K562 (cell line): ENCODE data around the gene TBC1D2B. TPM values are rescaled to one million over a fixed set of nuclear protein-coding genes. Genes with fewer than 3 reads are reported as not detected.

Experiments
- ATAC-seq: fragments of 200-7000 bp; cut with Tn5 transposase; 3 replicates; pipeline ENCODE4 v1.9.1; 2020; ENCODE audit warnings: moderate library complexity
- BruUV-seq: library from RNA; stranded (reverse); fragments of 400-500 nt; replicated peaks from 2 replicates; lab custom pipeline; 2021; lab: Mats Ljungman, UMichigan
- CTCF ChIA-PET: fragments of 300-600 bp; formaldehyde crosslinking; extraction: SDS; loops from one replicate; lab custom pipeline; 2021; ENCODE audit warnings: low intra/inter-chr PET ratio; lab: Yijun Ruan, JAX
- POLR2A ChIA-PET: fragments of 300-600, 350-650 bp; sonication (Branson Sonifier 250); formaldehyde crosslinking; extraction: SDS; loops from one replicate; lab custom pipeline; 2021; ENCODE audit warnings: antibody characterized with exemption, inconsistent platforms; lab: Yijun Ruan, JAX
- DNase-seq, 4 experiments: peaks; one replicate each; pipeline versions ENCODE4 v3.0.0 to v3.0.0-alpha.2; 2011 to 2018; ENCODE audit warnings: low spot score in 3 of 4, mixed read lengths in 3 of 4; ENCODE audit errors: extremely low read depth in 1 of 4
- FAIRE-seq: peaks from 2 replicates; lab custom pipeline; 2011; peaks lifted over from hg19 to GRCh38; lab: Jason Lieb, UNC
- H2AFZ ChIP-seq: 2 replicates; pipeline ENCODE4 v1.6.0; 2011; ENCODE audit warnings: low read depth, low read length, control low read depth, inconsistent platforms
- H3K27ac ChIP-seq: fragments of 200-600 bp; 3 replicates; pipeline ENCODE4 v1.8.0; 2011; ENCODE audit warnings: low read depth, mild to moderate bottlenecking, control low read depth, inconsistent platforms, low read length, moderate library complexity, mixed read lengths; ENCODE audit errors: extremely low read depth
- H3K27me3 ChIP-seq, 2 experiments: fragments of 300-600 bp in 1 of 2; 2 replicates in 1 of 2; 3 replicates in 1 of 2; pipeline versions ENCODE4 v1.6.0 to v1.8.0; 2011; ENCODE audit warnings: inconsistent platforms in 2 of 2, low read length in 2 of 2, mild to moderate bottlenecking in 1 of 2, mixed read lengths in 1 of 2, moderate library complexity in 1 of 2; ENCODE audit not compliant: control insufficient read depth in 2 of 2, insufficient read depth in 2 of 2
- H3K36me3 ChIP-seq: fragments of 300-600 bp; 3 replicates; pipeline ENCODE4 v1.8.0; 2011; ENCODE audit warnings: mild to moderate bottlenecking, low read length, inconsistent platforms; ENCODE audit not compliant: control insufficient read depth, insufficient read depth
- H3K4me1 ChIP-seq, 2 experiments: fragments of 200-600 bp in 1 of 2; replicated peaks in 1 of 2; 2 replicates in 1 of 2; 3 replicates in 1 of 2; pipeline versions ENCODE4 v1.5.1 to v1.8.0; 2011; ENCODE audit warnings: inconsistent platforms in 2 of 2, low read length in 2 of 2, mild to moderate bottlenecking in 1 of 2, mixed read lengths in 1 of 2, moderate library complexity in 1 of 2; ENCODE audit not compliant: control insufficient read depth in 2 of 2, insufficient read depth in 2 of 2
- H3K4me2 ChIP-seq: 2 replicates; pipeline ENCODE4 v1.6.1; 2011; ENCODE audit warnings: low read length, control low read depth, inconsistent platforms, mixed read lengths; ENCODE audit not compliant: insufficient read depth
- H3K4me3 ChIP-seq: fragments of 200-600 bp; sonication (generic), shearing (Covaris generic); 2 replicates; pipeline ENCODE4 v1.5.1; 2016; ENCODE audit warnings: control low read depth, inconsistent platforms
- H3K79me2 ChIP-seq: fragments of 200-600 bp; 3 replicates; pipeline ENCODE4 v1.8.0; 2011; ENCODE audit warnings: low read length, inconsistent platforms; ENCODE audit not compliant: control insufficient read depth, insufficient read depth
- H3K9ac ChIP-seq, 2 experiments: 2 replicates each; pipeline versions ENCODE4 v1.6.0 to v1.6.1; 2011; ENCODE audit warnings: low read depth in 2 of 2, low read length in 2 of 2, control low read depth in 1 of 2, inconsistent platforms in 1 of 2, mild to moderate bottlenecking in 1 of 2, mixed read lengths in 1 of 2; ENCODE audit not compliant: insufficient read depth in 1 of 2
- H3K9me1 ChIP-seq: one replicate; pipeline ENCODE4 v1.6.0; 2011; ENCODE audit warnings: inconsistent platforms, mild to moderate bottlenecking, low read length, moderate library complexity; ENCODE audit not compliant: control insufficient read depth, insufficient read depth
- H3K9me3 ChIP-seq: replicated peaks from 2 replicates; pipeline ENCODE4 v1.5.1; 2011; ENCODE audit warnings: low read depth, low read length, inconsistent platforms; ENCODE audit not compliant: control insufficient read depth, insufficient read depth
- H4K20me1 ChIP-seq: replicated peaks from 2 replicates; pipeline ENCODE4 v1.6.1; 2011; ENCODE audit warnings: low read length, inconsistent platforms, mixed read lengths; ENCODE audit not compliant: control insufficient read depth, insufficient read depth
- ADNP ChIP-seq: fragments of 200-800 bp; sonication (Bioruptor generic); IDR thresholded peaks from 2 replicates; pipeline ENCODE4 v1.6.1; 2016; ENCODE audit warnings: missing genetic modification characterization, missing compliant biosample characterization
- CEBPB ChIP-seq: fragments of 450-650 bp; IDR thresholded peaks from 2 replicates; pipeline ENCODE4 v1.6.1; 2016; ENCODE audit warnings: missing genetic modification characterization, missing compliant biosample characterization
- NR4A1 ChIP-seq, 2 experiments: fragments of 250-450 bp in 1 of 2; fragments of 450-650 bp in 1 of 2; sonication (Bioruptor Pico) in 1 of 2; IDR thresholded peaks; 2 replicates each; pipeline versions ENCODE4 v1.4.0 to v1.6.1; 2016 to 2020; ENCODE audit warnings: mild to moderate bottlenecking in 2 of 2, missing compliant biosample characterization in 1 of 2, missing genetic modification characterization in 1 of 2, moderate library complexity in 1 of 2
- PHF8 ChIP-seq: fragments of 200-600 bp; sonication (generic); IDR thresholded peaks from 2 replicates; pipeline ENCODE4 v1.6.1; 2012; ENCODE audit warnings: mixed run types, mild to moderate bottlenecking, inconsistent platforms, low read length, moderate library complexity, borderline replicate concordance
- POLR2AphosphoS2 ChIP-seq: IDR thresholded peaks from 2 replicates; pipeline ENCODE4 v1.6.1; 2012; ENCODE audit warnings: low read length, improper control_type of control experiment
- SMARCA5 ChIP-seq: fragments of 450-650 bp; IDR thresholded peaks from 2 replicates; pipeline ENCODE4 v1.6.1; 2016
- TGIF2 ChIP-seq: sonication (generic); formaldehyde crosslinking; IDR thresholded peaks from 2 replicates; pipeline ENCODE4 v1.8.1; 2022; ENCODE audit warnings: mild to moderate bottlenecking, missing genetic modification reagents, moderate library complexity
- ZBTB1 ChIP-seq: sonication (generic); formaldehyde crosslinking; IDR thresholded peaks from 2 replicates; pipeline ENCODE4 v1.8.1; 2023; ENCODE audit warnings: missing genetic modification reagents, low read depth, mild to moderate bottlenecking, borderline replicate concordance
- ZBTB40 ChIP-seq, 2 experiments: fragments of 450-650 bp in 1 of 2; sonication (generic) in 1 of 2; formaldehyde crosslinking in 1 of 2; IDR thresholded peaks; 2 replicates each; pipeline versions ENCODE4 v1.7.1 to v1.9.0; 2016 to 2022; ENCODE audit warnings: inconsistent platforms in 1 of 2, mild to moderate bottlenecking in 1 of 2, missing genetic modification reagents in 1 of 2
- ZC3H8 ChIP-seq: fragments of 450-650 bp; IDR thresholded peaks from 2 replicates; pipeline ENCODE4 v1.6.1; 2017
- ZFP30 ChIP-seq: fragments of 250-450 bp; sonication (Bioruptor Pico); IDR thresholded peaks from 2 replicates; pipeline ENCODE4 v1.8.0; 2022; ENCODE audit warnings: moderate library complexity, mild to moderate bottlenecking, inconsistent platforms, borderline replicate concordance
- ZNF175 ChIP-seq: fragments of 200-800 bp; sonication (Bioruptor generic); IDR thresholded peaks from 2 replicates; pipeline ENCODE4 v1.6.1; 2016; ENCODE audit warnings: low read depth, mild to moderate bottlenecking, missing genetic modification characterization, missing compliant biosample characterization
- WGBS: fragments of 100-300 bp; shearing (Covaris generic); methylation state at CpG from one replicate; pipeline ENCODE4 v1.1.6; 2016; ENCODE audit warnings: low coverage, mixed read lengths; ENCODE audit not compliant: insufficient coverage; ENCODE audit errors: missing lambda C conversion rate; 5-methylcytosine and 5-hydroxymethylcytosine counted together
- in situ Hi-C: fragments of 300-500 bp; cut with MboI; formaldehyde crosslinking; loops from 4 replicates; pipeline ENCODE4 v1.15.0; 2018; ENCODE audit warnings: inconsistent platforms, mixed read lengths
- intact Hi-C: fragments of 100-400 bp; cut with micrococcal nuclease; formaldehyde crosslinking; loops from 2 replicates; pipeline ENCODE4 v1.14.2; 2022
- polyA plus RNA-seq, 8 experiments: library from polyadenylated mRNA; depleted of rRNA in 4 of 8; stranded (reverse) in 5 of 8; unstranded in 3 of 8; fragments of >200 nt; fragmentation: Nextera tagmentation in 2 of 8; fragmentation: Illumina TruSeq in 1 of 8; extraction: Ambion mirVana in 2 of 8; extraction: Trizol in 1 of 8; gene quantifications; 2 replicates each; pipeline versions ENCODE4 v1.2.1 to v1.2.3, GENCODE V29; 2011 to 2014; ENCODE audit warnings: inconsistent platforms in 1 of 8, missing spikeins in 1 of 8
- total RNA-seq, 7 experiments: library from RNA; depleted of rRNA in 6 of 7; stranded (reverse); fragments of >200 nt in 6 of 7; fragmentation: Illumina TruSeq in 2 of 7; extraction: Trizol in 2 of 7; gene quantifications; 2 replicates each; pipeline versions ENCODE4 v1.2.1 to v1.2.3, GENCODE V29; 2011 to 2021; ENCODE audit warnings: low replicate concordance in 1 of 7
- TF ChIP-seq, protein P1 (sequence below): fragments of 200-800 bp; sonication (Bioruptor generic); IDR thresholded peaks from 2 replicates; pipeline ENCODE4 v1.6.1; 2017; ENCODE audit warnings: missing genetic modification characterization, missing compliant biosample characterization

TBC1D2B gene
- total and polyA plus RNA-seq, 9 of the 15 experiments (the other 6 are each of a cell fraction or from before 2014, with no cell fraction given): 0.15 to 16.3 (median 8.9) TPM

DNA sequence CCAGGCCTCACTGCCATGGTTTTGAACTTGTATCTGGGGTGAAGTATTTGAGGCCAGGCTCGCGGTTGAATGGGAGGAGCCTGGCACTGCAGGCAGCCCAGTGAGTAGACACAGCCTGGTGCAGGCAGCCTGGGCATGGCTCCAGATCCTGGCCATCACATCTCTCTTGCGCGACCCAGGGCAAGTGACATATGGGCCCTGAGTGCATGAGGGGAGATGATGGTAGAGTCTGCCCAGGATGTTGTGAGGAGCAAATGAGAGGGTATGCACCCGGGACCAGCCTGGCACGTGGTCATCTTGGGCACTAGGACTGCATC lies 103.5 kb downstream of the TBC1D2B start:
- intact Hi-C loops: no loop called here
- Histone ChIP-seq H3K9me1 (no peaks in the 10 kb centered on the region), H3K27ac (no peak overlapping the region), H3K9me3 (no peaks in the 10 kb centered on the region), H2AFZ (no peak overlapping the region), H3K4me1 (peaks cover 0 to 15% of the 10 kb centered on the region in 2 experiments; a peak in 2 of 5 replicates), H3K36me3 (no peaks in the 10 kb centered on the region), H3K79me2 (no peaks in the 10 kb centered on the region), H3K9ac (no peak overlapping the region), H3K27me3 (peaks cover 7 to 26% of the 10 kb centered on the region in 2 experiments; a peak in 3 of 5 replicates), H3K4me3 (no peak overlapping the region), H3K4me2 (no peak overlapping the region), H4K20me1 (no peaks in the 10 kb centered on the region)
- ChIA-PET POLR2A (no interaction called here), CTCF (no interaction called here)
- TF ChIP-seq SMARCA5: no peak
- TF ChIP-seq TGIF2: no peak
- no peak for TF ChIP-seq ADNP (tag)
- TF ChIP-seq PHF8: no peak
- TF ChIP-seq POLR2AphosphoS2: no peak
- TF ChIP-seq ZBTB1: no peak
- TF ChIP-seq ZNF175 (CRISPR knock-in tag): no peak
- no peak for TF ChIP-seq CEBPB (tag)
- TF ChIP-seq ZFP30 (CRISPR knock-in tag): no peak
- TF ChIP-seq NR4A1 (CRISPR knock-in tag; IDR thresholded peaks at IDR 0.05): no peak
- TF ChIP-seq NR4A1 (tag; IDR thresholded peaks at IDR 0.05): no peak
- no peak for TF ChIP-seq ZBTB40 (IDR thresholded peaks at IDR 0.05)
- TF ChIP-seq ZBTB40 (CRISPR knock-in tag; IDR thresholded peaks at IDR 0.05): no peak
- TF ChIP-seq, protein P1, sequence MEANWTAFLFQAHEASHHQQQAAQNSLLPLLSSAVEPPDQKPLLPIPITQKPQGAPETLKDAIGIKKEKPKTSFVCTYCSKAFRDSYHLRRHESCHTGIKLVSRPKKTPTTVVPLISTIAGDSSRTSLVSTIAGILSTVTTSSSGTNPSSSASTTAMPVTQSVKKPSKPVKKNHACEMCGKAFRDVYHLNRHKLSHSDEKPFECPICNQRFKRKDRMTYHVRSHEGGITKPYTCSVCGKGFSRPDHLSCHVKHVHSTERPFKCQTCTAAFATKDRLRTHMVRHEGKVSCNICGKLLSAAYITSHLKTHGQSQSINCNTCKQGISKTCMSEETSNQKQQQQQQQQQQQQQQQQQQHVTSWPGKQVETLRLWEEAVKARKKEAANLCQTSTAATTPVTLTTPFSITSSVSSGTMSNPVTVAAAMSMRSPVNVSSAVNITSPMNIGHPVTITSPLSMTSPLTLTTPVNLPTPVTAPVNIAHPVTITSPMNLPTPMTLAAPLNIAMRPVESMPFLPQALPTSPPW: no peak
- TF ChIP-seq ZC3H8: no peak
- FAIRE-seq (no peak), ATAC-seq (no peak), DNase-seq (no peak)
- in situ Hi-C loops: no loop called here
- BruUV-seq: no TSS peak
- 24% methylated on average over 6 of the region's 6 CpGs for WGBS
